Ishikawa (cell line): ENCODE measurements around the gene NCMAP.

ENCODE experiments used
- CEBPB ChIP-seq: IDR thresholded peaks from 2 replicates; pipeline ENCODE4 v1.6.1; 2012
- CREB1 ChIP-seq: IDR thresholded peaks from 2 replicates; pipeline ENCODE4 v1.6.1; 2012; ENCODE audit warnings: low read depth
- EGR1 ChIP-seq: IDR thresholded peaks from 2 replicates; pipeline ENCODE4 v1.6.1; 2012
- EP300 ChIP-seq: IDR thresholded peaks from 2 replicates; pipeline ENCODE4 v1.6.1; 2012; ENCODE audit warnings: borderline replicate concordance
- FOXM1 ChIP-seq: IDR thresholded peaks from 2 replicates; pipeline ENCODE4 v1.6.1; 2012; ENCODE audit warnings: low read depth, borderline replicate concordance
- MAX ChIP-seq: IDR thresholded peaks from 2 replicates; pipeline ENCODE4 v1.6.1; 2012
- NFIC ChIP-seq: IDR thresholded peaks from 2 replicates; pipeline ENCODE4 v1.6.1; 2012
- RAD21 ChIP-seq: IDR thresholded peaks from 2 replicates; pipeline ENCODE4 v1.6.1; 2012; ENCODE audit warnings: low read depth
- TAF1 ChIP-seq: IDR thresholded peaks from 2 replicates; pipeline ENCODE4 v1.6.1; 2012; ENCODE audit warnings: low read depth, mild to moderate bottlenecking
- TCF12 ChIP-seq: IDR thresholded peaks from 2 replicates; pipeline ENCODE4 v1.6.1; 2012; ENCODE audit warnings: low read depth
- TEAD4 ChIP-seq: IDR thresholded peaks from 2 replicates; pipeline ENCODE4 v1.6.1; 2012
- USF1 ChIP-seq: IDR thresholded peaks from 2 replicates; pipeline ENCODE4 v1.6.1; 2012
- YY1 ChIP-seq: IDR thresholded peaks from 2 replicates; pipeline ENCODE4 v1.6.1; 2012; ENCODE audit warnings: low read depth
- TF ChIP-seq, protein P1 (sequence below): IDR thresholded peaks from 2 replicates; pipeline ENCODE4 v1.6.1; 2012; ENCODE audit warnings: low read depth, mild to moderate bottlenecking

GRCh38 chr1:24556414-24556795 is 518 bp downstream of the NCMAP start:
- TF ChIP-seq CREB1 = no peak
- TF ChIP-seq EP300 = no peak
- TF ChIP-seq CEBPB = no peak
- TF ChIP-seq RAD21 = no peak
- TF ChIP-seq TCF12 = no peak
- TF ChIP-seq, protein P1, sequence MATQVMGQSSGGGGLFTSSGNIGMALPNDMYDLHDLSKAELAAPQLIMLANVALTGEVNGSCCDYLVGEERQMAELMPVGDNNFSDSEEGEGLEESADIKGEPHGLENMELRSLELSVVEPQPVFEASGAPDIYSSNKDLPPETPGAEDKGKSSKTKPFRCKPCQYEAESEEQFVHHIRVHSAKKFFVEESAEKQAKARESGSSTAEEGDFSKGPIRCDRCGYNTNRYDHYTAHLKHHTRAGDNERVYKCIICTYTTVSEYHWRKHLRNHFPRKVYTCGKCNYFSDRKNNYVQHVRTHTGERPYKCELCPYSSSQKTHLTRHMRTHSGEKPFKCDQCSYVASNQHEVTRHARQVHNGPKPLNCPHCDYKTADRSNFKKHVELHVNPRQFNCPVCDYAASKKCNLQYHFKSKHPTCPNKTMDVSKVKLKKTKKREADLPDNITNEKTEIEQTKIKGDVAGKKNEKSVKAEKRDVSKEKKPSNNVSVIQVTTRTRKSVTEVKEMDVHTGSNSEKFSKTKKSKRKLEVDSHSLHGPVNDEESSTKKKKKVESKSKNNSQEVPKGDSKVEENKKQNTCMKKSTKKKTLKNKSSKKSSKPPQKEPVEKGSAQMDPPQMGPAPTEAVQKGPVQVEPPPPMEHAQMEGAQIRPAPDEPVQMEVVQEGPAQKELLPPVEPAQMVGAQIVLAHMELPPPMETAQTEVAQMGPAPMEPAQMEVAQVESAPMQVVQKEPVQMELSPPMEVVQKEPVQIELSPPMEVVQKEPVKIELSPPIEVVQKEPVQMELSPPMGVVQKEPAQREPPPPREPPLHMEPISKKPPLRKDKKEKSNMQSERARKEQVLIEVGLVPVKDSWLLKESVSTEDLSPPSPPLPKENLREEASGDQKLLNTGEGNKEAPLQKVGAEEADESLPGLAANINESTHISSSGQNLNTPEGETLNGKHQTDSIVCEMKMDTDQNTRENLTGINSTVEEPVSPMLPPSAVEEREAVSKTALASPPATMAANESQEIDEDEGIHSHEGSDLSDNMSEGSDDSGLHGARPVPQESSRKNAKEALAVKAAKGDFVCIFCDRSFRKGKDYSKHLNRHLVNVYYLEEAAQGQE = no peak
- TF ChIP-seq MAX = no peak
- TF ChIP-seq FOXM1 = no peak
- no peak for TF ChIP-seq YY1
- no peak for TF ChIP-seq EGR1
- TF ChIP-seq TAF1 = no peak
- TF ChIP-seq NFIC = no peak
- no peak for TF ChIP-seq USF1
- TF ChIP-seq TEAD4 = no peak
